ENCODE measurements around the gene CEP41. TPM values are rescaled to one million over a fixed set of nuclear protein-coding genes. Genes with fewer than 3 reads are reported as not detected.
"Not testable (repeated sequence)": the region's sequence is repeated elsewhere in the genome, so short reads cannot be mapped to it uniquely, and the experiment has no call there.

Gene CEP41
- total RNA-seq, 1 experiment from 2014 or later: 13.1 TPM

GRCh38 chr7:130384841-130385599 lies 55.8 kb downstream of the CEP41 start:
- Histone ChIP-seq H3K4me3 (no peak overlapping the region), H3K36me3 (no peaks in the 10 kb centered on the region), H3K27me3 (no peaks in the 10 kb centered on the region), H3K9me3 (no peaks in the 10 kb centered on the region)
- no peak for DNase-seq

GRCh38 chr7:130384371-130384801 lies 56.4 kb downstream of the CEP41 start:
- Histone ChIP-seq H3K4me3 (no peak overlapping the region), H3K27me3 (no peaks in the 10 kb centered on the region), H3K9me3 (no peaks in the 10 kb centered on the region), H3K36me3 (no peaks in the 10 kb centered on the region)
- DNase-seq: no peak

GRCh38 chr7:130383187-130383980 lies 57.4 kb downstream of the CEP41 start:
- H3K36me3 ChIP-seq: no peaks in the 10 kb centered on the region
- no peak for DNase-seq
- H3K4me3 ChIP-seq: no peak overlapping the region
- H3K27me3 ChIP-seq: no peaks in the 10 kb centered on the region
- H3K9me3 ChIP-seq: no peaks in the 10 kb centered on the region

- Histone ChIP-seq H3K27me3 (no peaks in the 10 kb centered on the region), H3K36me3 (no peaks in the 10 kb centered on the region), H3K4me3 (no peak overlapping the region), H3K9me3 (no peaks in the 10 kb centered on the region)
- no peak for DNase-seq
Observed at GRCh38 chr7:130381468-130382312, 59.1 kb downstream of the CEP41 start.

GRCh38 chr7:130380861-130381455 lies 59.9 kb downstream of the CEP41 start:
- no peak overlapping the region for H3K4me3 ChIP-seq
- DNase-seq: no peak
- H3K27me3 ChIP-seq: no peaks in the 10 kb centered on the region
- H3K36me3 ChIP-seq: no peaks in the 10 kb centered on the region
- H3K9me3 ChIP-seq: no peaks in the 10 kb centered on the region

- no peak for DNase-seq
- H3K27me3 ChIP-seq: no peaks in the 10 kb centered on the region
- H3K4me3 ChIP-seq: no peak within 1 kb of the TSS
Observed at GRCh38 chr7:130379921-130380860, 60.6 kb downstream of the CEP41 start, which contains the start of gene CPA1. Gene CPA1, plus strand, starts transcription at chr7:130380494. Its CDS starts 27 bp downstream, at chr7:130380521.

GRCh38 chr7:130379532-130379920 lies 61.3 kb downstream of the CEP41 start:
- no peaks in the 10 kb centered on the region for H3K9me3 ChIP-seq
- H3K36me3 ChIP-seq: no peaks in the 10 kb centered on the region
- no peaks in the 10 kb centered on the region for H3K27me3 ChIP-seq
- no peak for DNase-seq
- no peak overlapping the region for H3K4me3 ChIP-seq

More at GRCh38 chr7:130379921-130380860, 60.6 kb downstream of the CEP41 start, which contains the start of gene CPA1:
- no peaks in the 10 kb centered on the region for H3K9me3 ChIP-seq
- H3K36me3 ChIP-seq: no peaks in the 10 kb centered on the region

GRCh38 chr7:130379019-130379418 lies 61.8 kb downstream of the CEP41 start:
- DNase-seq: no peak

GRCh38 chr7:130377178-130377577 lies 63.6 kb downstream of the CEP41 start:
- Histone ChIP-seq H3K36me3 (no peaks in the 10 kb centered on the region), H3K4me3 (no peak overlapping the region), H3K27me3 (no peaks in the 10 kb centered on the region), H3K9me3 (no peaks in the 10 kb centered on the region)
- DNase-seq: no peak

More at GRCh38 chr7:130379019-130379418, 61.8 kb downstream of the CEP41 start:
- no peak overlapping the region for H3K4me3 ChIP-seq
- H3K36me3 ChIP-seq: no peaks in the 10 kb centered on the region
- H3K9me3 ChIP-seq: no peaks in the 10 kb centered on the region
- H3K27me3 ChIP-seq: no peaks in the 10 kb centered on the region

- not testable (repeated sequence) for H3K9me3 ChIP-seq, H3K27me3 ChIP-seq, DNase-seq, H3K36me3 ChIP-seq, H3K4me3 ChIP-seq
Observed at GRCh38 chr7:130376461-130376860, 64.4 kb downstream of the CEP41 start.

- Histone ChIP-seq H3K36me3 (no peaks in the 10 kb centered on the region), H3K27me3 (no peaks in the 10 kb centered on the region), H3K9me3 (no peaks in the 10 kb centered on the region), H3K4me3 (no peak overlapping the region)
- no peak for DNase-seq
Observed at GRCh38 chr7:130374507-130374906, 66.3 kb downstream of the CEP41 start.

GRCh38 chr7:130372402-130373165 lies 68.2 kb downstream of the CEP41 start:
- Histone ChIP-seq H3K36me3 (no peaks in the 10 kb centered on the region), H3K4me3 (no peak overlapping the region), H3K9me3 (no peaks in the 10 kb centered on the region), H3K27me3 (no peaks in the 10 kb centered on the region)
- DNase-seq: no peak

- DNase-seq: peak; percentile 52
- Histone ChIP-seq H3K4me3 (no peak overlapping the region), H3K27me3 (no peaks in the 10 kb centered on the region), H3K36me3 (no peaks in the 10 kb centered on the region), H3K9me3 (no peaks in the 10 kb centered on the region)
Observed at GRCh38 chr7:130371046-130371445, 69.8 kb downstream of the CEP41 start.

- Histone ChIP-seq H3K9me3 (no peaks in the 10 kb centered on the region), H3K27me3 (no peaks in the 10 kb centered on the region), H3K4me3 (no peak overlapping the region), H3K36me3 (no peaks in the 10 kb centered on the region)
- no peak for DNase-seq
Observed at GRCh38 chr7:130369831-130370550, 70.8 kb downstream of the CEP41 start.

Data from MG63 (cell line).